Body of pancreas (tissue), 4 donors: ENCODE results near the gene LPP. TPM values are rescaled to one million over a fixed set of nuclear protein-coding genes. Genes with fewer than 3 reads are reported as not detected.

ENCODE experiments used
- ATAC-seq: fragments of 150-250 bp; one replicate; pipeline ENCODE4 v1.9.1; 2016
- DNase-seq, 4 donors: peaks; one replicate each; pipeline ENCODE4 v3.0.0-alpha.2; 2019
- H3K27ac ChIP-seq, 4 donors: fragments of 200-600 bp; sonication (generic); 1 replicate in 3 of 4; 2 replicates in 1 of 4; pipeline versions ENCODE4 v1.5.1 to v1.6.1; 2016 to 2019; ENCODE audit warnings: mild to moderate bottlenecking in 1 of 4, mixed read lengths in 1 of 4, moderate library complexity in 1 of 4
- H3K27me3 ChIP-seq, 2 donors: fragments of 200-600 bp; sonication (generic); one replicate each; pipeline ENCODE4 v1.6.0; 2016; ENCODE audit warnings: mild to moderate bottlenecking in 1 of 2
- H3K36me3 ChIP-seq, 2 donors: fragments of 200-600 bp; sonication (generic); replicated peaks in 1 of 2; 2 replicates each; pipeline ENCODE4 v1.5.1; 2016; ENCODE audit warnings: low read depth in 2 of 2; ENCODE audit not compliant: insufficient read depth in 1 of 2
- H3K4me1 ChIP-seq: fragments of 200-600 bp; sonication (generic); one replicate; pipeline ENCODE4 v1.6.0; 2016
- H3K4me3 ChIP-seq, 2 donors: fragments of 200-600 bp; sonication (generic); 1 replicate in 1 of 2; 2 replicates in 1 of 2; pipeline ENCODE4 v1.5.1; 2016 to 2019
- H3K9me3 ChIP-seq, 3 donors: fragments of 200-600 bp; sonication (generic); 1 replicate in 2 of 3; 2 replicates in 1 of 3; pipeline ENCODE4 v1.5.1; 2016
- POLR2A ChIP-seq, 3 donors: fragments of 450-650 bp; IDR thresholded peaks; one replicate each; pipeline ENCODE4 v1.6.1; 2016; ENCODE audit warnings: antibody characterized with exemption in 3 of 3, mild to moderate bottlenecking in 2 of 3
- WGBS, 2 donors: methylation state at CpG; one replicate each; pipeline ENCODE4 v1.1.5; 2017; 5-methylcytosine and 5-hydroxymethylcytosine counted together
- intact Hi-C: fragments of 100-400 bp; cut with DNase I; formaldehyde crosslinking; loops from one replicate; pipeline ENCODE4 v1.15.1; 2023
- total RNA-seq, 2 donors: library from RNA; depleted of rRNA; stranded (reverse); fragments of >200 nt; gene quantifications; one replicate each; pipeline ENCODE4 v1.1.0, GENCODE V29; 2016
- TF ChIP-seq, protein P1 (sequence below), 7 experiments: fragments of 450-650 bp in 4 of 7; fragments of 200-600 bp in 3 of 7; sonication (generic) in 3 of 7; IDR thresholded peaks; one replicate each; pipeline ENCODE4 v1.5.1; 2016 to 2019; ENCODE audit warnings: antibody characterized with exemption in 7 of 7

Gene LPP
- total RNA-seq, 2 donors from 2014 or later, result 60.6 to 65.1 TPM

GRCh38 chr3:188350961-188351360, 197.0 kb downstream of the LPP start:
- intact Hi-C loops, result no loop called here
- ATAC-seq, result no peak
- DNase-seq, result no peak
- H3K27ac ChIP-seq, result no peak overlapping the region
- H3K27me3 ChIP-seq, result no peaks in the 10 kb centered on the region
- TF ChIP-seq POLR2A (IDR thresholded peaks at IDR 0.05), result no peak
- TF ChIP-seq, protein P1, sequence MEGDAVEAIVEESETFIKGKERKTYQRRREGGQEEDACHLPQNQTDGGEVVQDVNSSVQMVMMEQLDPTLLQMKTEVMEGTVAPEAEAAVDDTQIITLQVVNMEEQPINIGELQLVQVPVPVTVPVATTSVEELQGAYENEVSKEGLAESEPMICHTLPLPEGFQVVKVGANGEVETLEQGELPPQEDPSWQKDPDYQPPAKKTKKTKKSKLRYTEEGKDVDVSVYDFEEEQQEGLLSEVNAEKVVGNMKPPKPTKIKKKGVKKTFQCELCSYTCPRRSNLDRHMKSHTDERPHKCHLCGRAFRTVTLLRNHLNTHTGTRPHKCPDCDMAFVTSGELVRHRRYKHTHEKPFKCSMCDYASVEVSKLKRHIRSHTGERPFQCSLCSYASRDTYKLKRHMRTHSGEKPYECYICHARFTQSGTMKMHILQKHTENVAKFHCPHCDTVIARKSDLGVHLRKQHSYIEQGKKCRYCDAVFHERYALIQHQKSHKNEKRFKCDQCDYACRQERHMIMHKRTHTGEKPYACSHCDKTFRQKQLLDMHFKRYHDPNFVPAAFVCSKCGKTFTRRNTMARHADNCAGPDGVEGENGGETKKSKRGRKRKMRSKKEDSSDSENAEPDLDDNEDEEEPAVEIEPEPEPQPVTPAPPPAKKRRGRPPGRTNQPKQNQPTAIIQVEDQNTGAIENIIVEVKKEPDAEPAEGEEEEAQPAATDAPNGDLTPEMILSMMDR (IDR thresholded peaks at IDR 0.05), result no peak
- H3K9me3 ChIP-seq, result no peaks in the 10 kb centered on the region
- 93 to 100% methylated on average over 2 of the region's 2 CpGs for WGBS, 2 donors
- H3K36me3 ChIP-seq, result no peaks in the 10 kb centered on the region
- H3K4me1 ChIP-seq, result peaks cover 34% of the 10 kb centered on the region
- H3K4me3 ChIP-seq, result no peak overlapping the region

DNA sequence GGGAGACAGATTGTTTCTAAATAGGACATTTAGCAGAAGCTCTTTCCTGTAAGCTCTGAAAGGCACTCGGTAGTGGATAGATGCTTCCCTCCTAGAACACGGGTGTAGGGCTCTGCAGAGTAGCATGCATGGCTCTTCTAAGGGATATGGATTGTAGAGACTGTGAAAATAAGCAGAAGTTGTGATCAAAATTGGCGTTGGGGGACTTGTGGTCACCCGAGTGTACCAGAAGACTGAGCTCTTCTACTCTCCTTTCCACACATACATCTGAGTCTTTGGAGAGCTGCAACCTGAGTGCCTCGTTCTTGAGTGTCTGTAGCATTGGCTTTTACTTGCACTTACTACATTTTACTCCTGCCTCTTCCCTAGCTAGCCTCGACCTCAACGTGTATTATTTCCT, 197.7 kb downstream of the LPP start:
- Histone ChIP-seq H3K4me3 (no peak overlapping the region), H3K27me3 (no peaks in the 10 kb centered on the region), H3K36me3 (no peaks in the 10 kb centered on the region), H3K4me1 (peaks cover 34% of the 10 kb centered on the region), H3K9me3 (no peaks in the 10 kb centered on the region), H3K27ac (no peak overlapping the region)
- TF ChIP-seq POLR2A (IDR thresholded peaks at IDR 0.05), result no peak
- TF ChIP-seq, protein P1 (IDR thresholded peaks at IDR 0.05), result no peak
- DNase-seq, result no peak
- ATAC-seq, result no peak
- intact Hi-C loops, result no loop called here
- 71 to 88% methylated on average over 7 of the region's 7 CpGs for WGBS, 2 donors

GRCh38 chr3:188352196-188352927, 198.4 kb downstream of the LPP start:
- TF ChIP-seq, protein P1 (IDR thresholded peaks at IDR 0.05), result no peak
- TF ChIP-seq POLR2A (IDR thresholded peaks at IDR 0.05), result no peak
- Histone ChIP-seq H3K4me1 (peaks cover 33% of the 10 kb centered on the region), H3K4me3 (no peak overlapping the region), H3K27me3 (no peaks in the 10 kb centered on the region), H3K27ac (no peak overlapping the region), H3K36me3 (no peaks in the 10 kb centered on the region), H3K9me3 (no peaks in the 10 kb centered on the region)
- ATAC-seq (no peak), DNase-seq (peak in 2 of 4 donors; percentile 20 to 28)
- WGBS, 2 donors, result 87 to 88% methylated on average over 18 of the region's 18 CpGs
- intact Hi-C loops, result no loop called here

GRCh38 chr3:188353426-188353825, 199.5 kb downstream of the LPP start:
- Histone ChIP-seq H3K4me1 (peaks cover 22% of the 10 kb centered on the region), H3K36me3 (no peaks in the 10 kb centered on the region), H3K9me3 (no peaks in the 10 kb centered on the region), H3K27me3 (no peaks in the 10 kb centered on the region), H3K4me3 (no peak overlapping the region), H3K27ac (no peak overlapping the region)
- 74 to 79% methylated on average over 1 of the region's 1 CpG for WGBS, 2 donors
- no peak for TF ChIP-seq POLR2A (IDR thresholded peaks at IDR 0.05)
- TF ChIP-seq, protein P1 (IDR thresholded peaks at IDR 0.05), result no peak
- intact Hi-C loops, result no loop called here
- no peak for ATAC-seq
- no peak for DNase-seq
